IPS-NIHi7 (cell line): Measurements from ENCODE around the gene SLC26A6.

Experiments
- DNase-seq: peaks from one replicate; pipeline ENCODE4 v3.0.0; 2012; ENCODE audit warnings: mixed read lengths; ENCODE audit errors: extremely low spot score

Gene SLC26A6

GRCh38 chr3:48635222-48636021, at the start of gene SLC26A6:
Gene SLC26A6, minus strand, starts transcription at chr3:48635461. Its CDS starts 68 bp downstream, at chr3:48635393.
- DNase-seq, result peak; percentile 100

- DNase-seq, result no peak
Observed at GRCh38 chr3:48684480-48685143, 49.4 kb upstream of the SLC26A6 start.

- no peak for DNase-seq
Observed at GRCh38 chr3:48684054-48684349, 48.7 kb upstream of the SLC26A6 start.

GRCh38 chr3:48682786-48683185, 47.5 kb upstream of the SLC26A6 start:
- no peak for DNase-seq

GRCh38 chr3:48681974-48682610, 46.8 kb upstream of the SLC26A6 start:
- DNase-seq, result no peak

- DNase-seq, result no peak
Observed at GRCh38 chr3:48681541-48681880, 46.2 kb upstream of the SLC26A6 start.

- no peak for DNase-seq
Observed at GRCh38 chr3:48680811-48681540, 45.7 kb upstream of the SLC26A6 start.

- no peak for DNase-seq
Observed at GRCh38 chr3:48679411-48680391, 44.4 kb upstream of the SLC26A6 start.

GRCh38 chr3:48678566-48679380, 43.5 kb upstream of the SLC26A6 start:
- DNase-seq, result no peak

- no peak for DNase-seq
Observed at GRCh38 chr3:48678056-48678455, 42.8 kb upstream of the SLC26A6 start.

- no peak for DNase-seq
Observed at GRCh38 chr3:48674505-48674904, 39.2 kb upstream of the SLC26A6 start.

- no peak for DNase-seq
Observed at GRCh38 chr3:48672522-48672921, 37.3 kb upstream of the SLC26A6 start.

- peak; percentile 26 for DNase-seq
Observed at GRCh38 chr3:48664929-48665328, 29.7 kb upstream of the SLC26A6 start.

GRCh38 chr3:48664313-48664644, 29.0 kb upstream of the SLC26A6 start:
- DNase-seq, result no peak

- peak; percentile 99 for DNase-seq
Observed at GRCh38 chr3:48663489-48664312, 28.4 kb upstream of the SLC26A6 start.

- DNase-seq, result peak; percentile 73
Observed at GRCh38 chr3:48662753-48663488, 27.7 kb upstream of the SLC26A6 start, which contains the start of gene CELSR3. Gene CELSR3, minus strand, starts transcription at chr3:48662886. Its CDS starts 252 bp downstream, at chr3:48662634.

- DNase-seq, result peak; percentile 25
Observed at GRCh38 chr3:48662145-48662752, 27.0 kb upstream of the SLC26A6 start.

- peak; percentile 84 for DNase-seq
Observed at GRCh38 chr3:48661501-48662144, 26.4 kb upstream of the SLC26A6 start.
